ENCODE data around the gene MMP8. TPM values are rescaled to one million over a fixed set of nuclear protein-coding genes. Genes with fewer than 3 reads are reported as not detected.

MMP8 gene
- total RNA-seq, 1 experiment from 2014 or later, result not detected

GRCh38 chr11:102683277-102683676 lies 41.5 kb downstream of the MMP8 start:
- H2BK12ac ChIP-seq (ENCODE audit: insufficient read length, low read depth, low read length), result no peak overlapping the region
- no peak overlapping the region for H3K4ac ChIP-seq (ENCODE audit: low read depth, low read length)
- Mint-ChIP-seq H3K4me3 (no peak overlapping the region), H3K27ac (no peak overlapping the region), H3K9me3 (peaks cover 3% of the 10 kb centered on the region in 2 experiments; a peak in 4 of 5 replicates), H3K4me1 (peaks cover 15 to 27% of the 10 kb centered on the region in 2 experiments), H3K36me3 (ENCODE audit: insufficient read depth in 1 of 3, low read depth in 3 of 3) (peaks cover 0 to 4% (median 2%) of the 10 kb centered on the region in 3 experiments; a peak in 3 of 7 replicates), H3K27me3 (ENCODE audit: low read depth) (no peaks in the 10 kb centered on the region)
- no peak overlapping the region for H2BK120ac ChIP-seq (ENCODE audit: low read depth, low read length, poor library complexity, severe bottlenecking)
- H2AFZ ChIP-seq (ENCODE audit: low read length), result no peak overlapping the region
- no peak overlapping the region for H4K5ac ChIP-seq (ENCODE audit: insufficient read length, low read depth, low read length)
- no peak overlapping the region for H3K9ac ChIP-seq (ENCODE audit: extremely low read depth, insufficient read length, low read length)
- H3K56ac ChIP-seq (ENCODE audit: insufficient read length, low read depth, low read length), result no peak overlapping the region
- H3K27ac ChIP-seq (ENCODE audit: insufficient read length, low read depth, low read length), result no peak overlapping the region
- no peaks in the 10 kb centered on the region for H3K27me3 ChIP-seq (ENCODE audit: insufficient read depth, low read length)
- no peak overlapping the region for H3T11ph ChIP-seq (ENCODE audit: low read length)
- no peak overlapping the region for H3K18ac ChIP-seq (ENCODE audit: insufficient read length, low read depth, low read length)
- no CpG with 5 or more reads among the region's 4 CpGs for WGBS (ENCODE audit: extremely low coverage, insufficient read length, low lambda C conversion rate)
- no peaks in the 10 kb centered on the region for H3K23me2 ChIP-seq (ENCODE audit: insufficient read length, low read depth, low read length, poor library complexity, severe bottlenecking)
- H2AK5ac ChIP-seq (ENCODE audit: insufficient read length, low read length), result no peak overlapping the region
- DNase-seq, result peak; percentile 55
- H3K14ac ChIP-seq (ENCODE audit: insufficient read depth, low read length), result no peak overlapping the region; the same call in 1 of the 2 replicates
- no peak overlapping the region for H3K4me2 ChIP-seq (ENCODE audit: insufficient read depth, insufficient read length, low read length)
- peak; percentile 50; the same call in 2 of the 3 replicates for TF ChIP-seq CTCF (conservative IDR thresholded peaks at IDR 0.05)
- H3K9me3 ChIP-seq (ENCODE audit: control insufficient read depth, low read depth, low read length), result no peaks in the 10 kb centered on the region
- no peak overlapping the region for H3K23ac ChIP-seq (ENCODE audit: insufficient read length, low read depth, low read length)
- no peak overlapping the region for H4K91ac ChIP-seq (ENCODE audit: insufficient read length, low read depth, low read length)
- H3K79me2 ChIP-seq (ENCODE audit: insufficient read depth, low read length), result no peaks in the 10 kb centered on the region
- no peaks in the 10 kb centered on the region; the same call in 1 of the 2 replicates for H3K4me1 ChIP-seq (ENCODE audit: insufficient read depth, low read length)
- no peaks in the 10 kb centered on the region for H4K20me1 ChIP-seq (ENCODE audit: control insufficient read depth, insufficient read depth, insufficient read length)
- H2BK15ac ChIP-seq (ENCODE audit: low read depth, low read length), result no peak overlapping the region
- H2BK5ac ChIP-seq (ENCODE audit: insufficient read length, low read length), result no peak overlapping the region
- no peak overlapping the region for H2BK20ac ChIP-seq (ENCODE audit: low read depth, low read length, poor library complexity, severe bottlenecking)
- H3K79me1 ChIP-seq (ENCODE audit: insufficient read depth, low read depth, low read length, poor library complexity, severe bottlenecking), result no peaks in the 10 kb centered on the region
- no peak overlapping the region for H4K8ac ChIP-seq (replicated peaks; ENCODE audit: insufficient read length, low read depth, low read length)
